ENCODE results near the gene PRKD2.

The PRKD2 gene

GRCh38 chr19:46648961-46649960 is 67.7 kb downstream of the PRKD2 start:
- no peaks in the 10 kb centered on the region for H3K9me3 ChIP-seq (ENCODE audit: insufficient read depth, low read length)
- peaks cover 13% of the 10 kb centered on the region for H3K4me1 ChIP-seq (ENCODE audit: low read length)
- H3K27me3 ChIP-seq (ENCODE audit: low read depth, low read length), result peaks cover 11% of the 10 kb centered on the region; the same call in 1 of the 2 replicates
- TF ChIP-seq CTCF (IDR thresholded peaks at IDR 0.05; ENCODE audit: low read depth, low read length) (no peak), EZH2phosphoT487 (IDR thresholded peaks at IDR 0.05; ENCODE audit: low read depth) (no peak)
- H3K4me3 ChIP-seq (ENCODE audit: low read length), result no peak overlapping the region
- no peak overlapping the region for H3K9ac ChIP-seq (ENCODE audit: low read length)
- H2AFZ ChIP-seq (ENCODE audit: low read depth, low read length), result no peak overlapping the region
- no peak overlapping the region for H3K27ac ChIP-seq (ENCODE audit: low read length)
- no peak overlapping the region for H3K4me2 ChIP-seq (ENCODE audit: low read length)
- no peaks in the 10 kb centered on the region for H3K79me2 ChIP-seq (ENCODE audit: low read length)
- no peaks in the 10 kb centered on the region for H3K36me3 ChIP-seq (replicated peaks; ENCODE audit: low read depth, low read length)
- H4K20me1 ChIP-seq (ENCODE audit: insufficient read depth, low read length), result no peaks in the 10 kb centered on the region

GRCh38 chr19:46648060-46648960 is 68.6 kb downstream of the PRKD2 start:
- H3K9me3 ChIP-seq (ENCODE audit: insufficient read depth, low read length), result no peaks in the 10 kb centered on the region
- H3K79me2 ChIP-seq (ENCODE audit: low read length), result no peaks in the 10 kb centered on the region
- no peaks in the 10 kb centered on the region for H4K20me1 ChIP-seq (ENCODE audit: insufficient read depth, low read length)
- H3K27ac ChIP-seq (ENCODE audit: low read length), result 0 out of 2 replicates have a peak overlapping the region, but pooled peaks have one; percentile 21
- peak overlapping the region; percentile 53 for H3K4me2 ChIP-seq (ENCODE audit: low read length)
- no peak overlapping the region for H3K9ac ChIP-seq (ENCODE audit: low read length)
- H3K4me1 ChIP-seq (ENCODE audit: low read length), result peaks cover 13% of the 10 kb centered on the region
- H3K27me3 ChIP-seq (ENCODE audit: low read depth, low read length), result peaks cover 11% of the 10 kb centered on the region; the same call in 1 of the 2 replicates
- TF ChIP-seq EZH2phosphoT487 (IDR thresholded peaks at IDR 0.05; ENCODE audit: low read depth), result no peak
- TF ChIP-seq CTCF (IDR thresholded peaks at IDR 0.05; ENCODE audit: low read depth, low read length), result no peak
- H3K36me3 ChIP-seq (replicated peaks; ENCODE audit: low read depth, low read length), result no peaks in the 10 kb centered on the region
- no peak overlapping the region for H3K4me3 ChIP-seq (ENCODE audit: low read length)
- no peak overlapping the region for H2AFZ ChIP-seq (ENCODE audit: low read depth, low read length)

GRCh38 chr19:46646402-46646801 is 70.5 kb downstream of the PRKD2 start:
- H3K27ac ChIP-seq (ENCODE audit: low read length), result no peak overlapping the region
- H3K27me3 ChIP-seq (ENCODE audit: low read depth, low read length), result peaks cover 12% of the 10 kb centered on the region

More at GRCh38 chr19:46646402-46646801, 70.5 kb downstream of the PRKD2 start:
- Histone ChIP-seq H3K79me2 (ENCODE audit: low read length) (no peaks in the 10 kb centered on the region), H3K4me1 (ENCODE audit: low read length) (peaks cover 13% of the 10 kb centered on the region), H3K4me3 (ENCODE audit: low read length) (no peak overlapping the region), H4K20me1 (ENCODE audit: insufficient read depth, low read length) (no peaks in the 10 kb centered on the region), H2AFZ (ENCODE audit: low read depth, low read length) (no peak overlapping the region), H3K9ac (ENCODE audit: low read length) (no peak overlapping the region), H3K4me2 (ENCODE audit: low read length) (no peak overlapping the region), H3K36me3 (replicated peaks; ENCODE audit: low read depth, low read length) (no peaks in the 10 kb centered on the region), H3K9me3 (ENCODE audit: insufficient read depth, low read length) (no peaks in the 10 kb centered on the region)
- TF ChIP-seq CTCF (IDR thresholded peaks at IDR 0.05; ENCODE audit: low read depth, low read length) (no peak), EZH2phosphoT487 (IDR thresholded peaks at IDR 0.05; ENCODE audit: low read depth) (no peak)

Measured in OCI-LY3 (cell line).